Cerebellar cortex (tissue), 1 donor: Measurements from ENCODE around the gene FBN2.

Source experiments
- DNase-seq: peaks from one replicate; pipeline ENCODE4 v3.0.0-alpha.2; 2015; ENCODE audit warnings: low spot score

FBN2 gene

DNA sequence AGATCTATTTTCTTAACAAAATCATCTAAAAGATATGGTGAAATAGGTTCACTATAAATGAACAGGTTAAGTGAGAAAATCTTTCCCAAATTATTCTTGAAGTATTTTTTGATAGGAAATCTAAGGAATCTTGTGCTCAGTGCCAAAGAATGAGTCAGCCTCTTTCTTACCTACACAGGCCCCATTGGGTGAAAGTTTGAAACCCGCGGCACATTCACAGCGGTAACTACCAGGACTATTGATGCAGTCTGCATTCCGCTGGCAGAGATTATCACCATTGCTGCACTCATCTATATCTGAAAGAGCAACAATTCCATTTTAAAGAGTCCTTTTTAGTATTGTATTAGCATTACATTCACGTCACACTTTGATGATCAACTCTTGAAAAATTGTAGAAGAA, 232.7 kb downstream of the FBN2 start:
- DNase-seq = no peak

DNA sequence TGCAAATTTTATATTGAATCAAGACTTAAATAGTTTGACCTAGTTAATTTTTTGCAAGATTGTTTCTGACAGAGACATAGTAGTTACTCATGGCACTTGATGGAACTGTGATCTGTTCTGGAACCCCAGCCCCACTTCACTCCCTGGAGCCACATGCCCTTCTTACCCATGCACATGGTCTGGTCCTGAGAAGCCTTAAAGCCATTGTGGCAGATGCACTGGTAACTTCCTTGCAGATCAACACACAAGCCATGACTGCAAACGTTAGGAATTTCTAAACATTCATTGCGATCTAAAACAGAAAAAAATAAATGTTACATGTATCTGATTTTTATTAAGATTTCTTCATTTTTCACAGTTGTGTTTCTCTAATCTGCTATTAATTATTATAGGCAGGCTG, 233.3 kb downstream of the FBN2 start:
- no peak for DNase-seq

DNA sequence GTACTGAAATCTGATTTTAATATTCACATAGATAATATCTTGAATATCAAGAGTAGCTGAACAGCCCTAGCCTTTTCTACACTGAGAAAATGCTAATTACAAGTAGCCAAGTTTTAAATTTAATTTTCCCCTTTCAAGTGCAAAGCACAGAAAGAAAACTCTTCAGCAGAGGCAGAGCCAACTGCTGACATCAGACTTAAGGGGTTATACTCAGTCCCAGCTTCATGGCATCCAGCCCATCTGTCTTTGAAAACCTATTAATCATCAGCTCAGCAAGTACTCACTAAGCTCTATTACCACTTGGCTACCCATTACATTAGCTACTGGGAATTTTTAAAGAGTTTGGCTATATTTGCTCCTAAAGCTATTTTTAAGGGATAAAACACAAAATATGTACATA, 234.0 kb downstream of the FBN2 start:
- DNase-seq = no peak

DNA sequence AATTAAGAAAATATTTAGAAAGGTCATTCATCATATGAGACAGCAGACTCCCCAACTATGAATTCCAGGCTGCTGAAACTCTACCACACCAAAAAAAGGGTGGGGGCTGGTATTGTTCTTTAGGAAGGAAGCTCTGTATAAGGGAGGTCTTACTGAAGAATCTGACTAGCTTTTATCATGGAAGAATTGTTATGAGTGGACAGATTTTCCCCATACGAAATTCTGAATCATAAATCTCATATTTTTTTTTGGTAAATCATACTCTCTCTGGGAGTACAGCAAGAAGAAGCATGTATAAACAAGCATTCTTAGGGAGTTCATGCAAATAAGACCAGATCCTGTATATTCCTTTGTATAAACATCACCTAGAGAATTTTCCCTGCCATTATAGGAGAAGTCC, 234.5 kb downstream of the FBN2 start:
- DNase-seq = no peak

DNA sequence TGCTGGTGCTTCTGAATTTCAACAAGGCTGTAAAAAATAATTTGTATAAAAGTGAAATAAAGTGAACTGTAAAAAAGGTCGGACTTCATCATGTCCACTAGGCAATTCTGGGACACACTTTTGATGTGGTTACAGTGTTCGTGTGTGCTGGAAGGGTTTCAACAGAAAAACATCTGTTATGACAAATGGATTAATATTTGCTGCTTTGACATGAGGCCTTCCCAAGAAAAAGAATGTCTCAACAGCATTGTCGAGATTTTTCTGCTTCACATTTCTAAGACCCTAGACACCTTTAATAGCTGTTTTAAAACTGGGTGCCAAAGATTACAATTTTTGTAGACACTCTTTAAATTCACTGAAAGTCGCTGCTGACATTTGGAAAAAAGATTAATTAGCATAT, 237.9 kb downstream of the FBN2 start:
- no peak for DNase-seq

DNA sequence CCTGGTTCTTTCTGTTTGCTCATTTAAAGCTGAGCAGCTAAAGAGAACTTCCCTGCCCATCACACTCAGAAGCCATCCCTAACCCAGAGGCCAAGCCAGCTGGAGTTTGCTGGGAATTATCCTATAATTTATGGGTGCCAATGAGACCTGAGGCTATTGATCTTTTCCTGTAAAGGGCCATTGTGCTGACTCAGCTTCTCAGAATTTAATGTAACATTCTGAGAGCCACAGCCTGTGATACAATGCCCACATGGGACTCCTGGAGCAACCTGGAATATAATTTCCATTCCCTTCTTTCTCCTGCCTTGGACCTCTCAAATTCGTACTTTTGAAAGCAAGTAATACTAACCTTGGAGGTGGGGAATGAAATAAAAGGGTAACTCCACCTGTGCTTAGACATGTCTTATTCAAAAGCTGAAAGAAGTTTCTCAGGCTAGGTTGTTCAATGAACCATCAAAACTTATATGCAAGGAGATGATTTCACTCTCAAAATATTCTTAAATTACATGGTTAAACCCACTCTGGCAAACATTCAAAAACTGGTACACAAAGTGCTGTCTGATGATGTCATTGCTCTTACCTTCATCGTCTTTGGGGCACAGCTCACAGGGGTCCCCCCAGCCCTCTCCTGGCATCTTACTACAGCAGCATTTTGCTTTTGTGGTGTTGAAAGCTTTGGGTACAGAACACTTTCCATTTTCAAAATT, 247.7 kb downstream of the FBN2 start:
- DNase-seq = no peak

DNA sequence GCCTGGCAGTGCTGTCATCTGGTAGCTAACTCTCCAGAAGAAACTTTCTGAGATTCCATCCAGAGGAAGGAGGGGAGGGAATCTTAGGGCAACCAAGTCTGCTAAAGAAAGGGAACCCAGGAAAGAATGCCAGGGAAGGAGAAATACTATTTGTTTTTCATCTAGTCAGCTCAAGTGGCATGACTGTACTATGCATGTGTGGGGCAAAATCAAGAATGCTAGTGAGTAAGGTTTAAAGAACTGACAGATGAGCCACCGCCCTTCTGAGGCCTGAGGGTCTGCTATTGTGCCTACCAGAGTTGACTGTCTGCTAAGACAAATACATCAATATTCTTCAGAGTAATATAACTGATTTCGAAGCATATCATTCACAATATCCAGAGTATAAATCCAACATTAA, 250.3 kb downstream of the FBN2 start:
- no peak for DNase-seq

DNA sequence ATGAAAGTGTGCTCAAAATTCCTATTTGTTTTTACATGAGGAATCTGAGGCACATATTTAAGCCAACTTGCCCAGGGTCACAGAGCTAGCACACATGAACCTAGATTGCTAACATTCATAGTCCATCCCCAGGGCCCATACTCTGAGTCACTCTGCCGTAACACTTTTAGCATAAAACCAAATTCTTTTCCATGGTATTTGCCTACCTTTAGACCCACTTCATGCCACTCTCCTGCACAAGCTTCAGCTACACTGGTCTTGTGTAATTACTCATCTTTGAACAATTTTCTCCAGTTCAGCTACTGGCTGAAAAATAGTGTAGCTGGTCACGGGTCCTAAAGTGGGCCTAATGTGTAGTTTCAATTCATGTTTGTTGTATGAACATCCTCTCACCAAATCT, 253.8 kb downstream of the FBN2 start:
- no peak for DNase-seq

DNA sequence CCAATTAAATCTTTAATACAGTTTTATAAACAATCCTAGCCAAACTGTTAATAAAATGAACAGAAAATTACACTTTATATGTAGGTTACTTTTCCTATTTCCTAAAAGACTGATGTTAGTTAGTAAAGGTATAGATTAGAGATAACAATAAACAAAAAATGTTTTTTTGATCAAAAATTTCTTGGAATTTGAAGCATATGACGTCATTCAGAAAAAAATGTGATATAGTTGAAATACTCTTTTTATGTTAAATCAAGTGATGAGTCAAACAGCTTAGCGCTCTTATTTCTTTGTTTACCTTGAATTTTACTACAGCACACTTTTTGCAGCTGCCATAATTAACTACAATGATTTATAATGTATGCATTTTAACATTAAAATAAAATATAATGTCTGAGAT, 258.7 kb downstream of the FBN2 start:
- no peak for DNase-seq

DNA sequence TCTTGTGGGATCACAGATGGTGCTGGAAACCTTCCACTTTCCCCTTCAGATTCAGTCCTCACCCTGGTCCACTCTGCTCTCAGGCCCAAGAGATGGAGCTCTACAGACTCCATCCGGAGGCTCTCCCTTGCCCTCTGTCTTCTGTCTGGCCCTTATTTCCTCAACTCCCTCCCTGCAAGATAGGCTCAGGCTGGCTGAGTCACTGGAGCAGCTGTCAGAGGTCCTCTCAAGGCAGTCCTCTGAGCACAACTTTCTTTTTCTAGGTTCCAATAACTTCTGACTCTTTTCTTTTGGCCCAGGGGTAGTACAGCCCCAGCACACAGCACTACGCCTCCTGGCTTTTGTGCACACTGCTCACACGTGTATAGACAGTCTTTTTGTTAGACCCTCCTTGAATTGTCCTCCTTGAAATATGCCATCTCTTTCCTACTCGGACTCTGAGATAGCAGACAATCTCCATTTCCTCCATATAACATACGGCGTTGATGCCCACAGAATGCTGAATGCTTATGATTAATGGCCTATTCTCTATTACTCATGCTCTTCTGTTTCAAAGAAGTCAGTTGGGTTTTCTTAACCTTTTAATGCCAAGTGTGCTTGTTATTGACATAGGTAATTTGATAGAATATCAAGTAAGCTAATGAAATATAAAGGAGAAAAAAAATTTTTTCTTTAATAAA, 261.4 kb downstream of the FBN2 start:
- no peak for DNase-seq

DNA sequence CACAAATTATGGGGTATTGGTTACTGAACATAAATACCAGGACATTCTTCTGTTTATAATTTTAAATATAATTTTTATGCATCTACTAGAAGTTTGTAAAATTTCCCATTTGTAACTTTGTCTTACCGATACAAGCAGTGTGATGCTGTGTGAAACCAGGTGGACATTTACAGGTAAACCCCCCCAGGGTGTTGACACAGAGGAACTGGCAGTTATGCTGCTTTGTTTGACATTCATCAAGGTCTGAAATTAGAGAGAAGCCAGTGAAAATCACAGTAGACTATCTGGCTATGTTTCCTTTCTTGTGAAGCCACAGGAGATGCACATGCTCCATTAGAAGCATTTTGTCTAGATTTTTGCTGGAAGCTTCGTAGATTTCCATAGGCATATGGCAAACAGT, 263.6 kb downstream of the FBN2 start:
- DNase-seq = no peak

DNA sequence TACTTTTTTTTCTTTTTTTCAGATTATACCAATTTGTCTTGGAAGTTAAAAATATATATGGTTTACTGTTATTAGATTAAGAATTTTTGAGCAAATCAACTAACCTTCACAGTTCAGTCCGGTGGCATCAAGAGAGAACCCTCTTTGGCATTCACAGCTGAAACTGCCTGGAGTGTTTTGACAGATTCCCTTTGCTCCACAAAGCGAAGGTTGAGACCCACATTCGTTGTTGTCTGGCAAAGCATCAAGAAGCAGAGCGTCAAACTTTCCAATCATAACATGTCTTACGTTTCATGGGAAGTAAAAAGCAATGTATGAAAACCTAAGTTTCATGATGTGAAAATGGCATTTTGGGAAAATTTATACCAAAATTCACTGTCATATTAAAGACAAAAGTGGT, 264.3 kb downstream of the FBN2 start:
- DNase-seq = no peak

DNA sequence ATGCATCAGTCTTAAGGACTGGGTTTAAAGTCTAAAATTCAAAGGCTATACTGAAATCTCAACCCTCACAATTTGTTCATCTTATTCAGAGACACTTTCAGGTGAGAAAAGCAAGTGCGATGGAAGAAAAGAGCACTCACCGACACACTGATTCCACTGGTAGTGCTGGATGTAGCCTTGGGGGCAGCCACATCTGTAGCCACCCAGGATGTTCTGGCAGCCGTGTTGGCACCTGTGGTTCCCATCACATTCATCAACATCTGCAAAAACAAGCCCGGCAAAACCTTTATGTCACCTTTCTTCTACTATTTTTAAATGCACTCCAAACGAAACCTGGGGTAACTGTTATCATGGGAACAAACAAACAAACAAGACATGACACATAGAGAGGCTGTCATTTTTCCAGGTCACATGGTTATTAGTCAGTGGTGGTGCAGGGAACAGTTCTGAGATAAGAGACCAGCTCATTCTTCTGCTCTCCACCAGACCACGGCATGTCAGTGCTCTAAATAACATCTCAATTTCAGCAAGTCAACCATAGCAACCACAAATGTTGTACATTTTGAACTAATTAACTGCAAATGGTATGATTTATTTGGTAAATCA, 266.1 kb downstream of the FBN2 start:
- no peak for DNase-seq

DNA sequence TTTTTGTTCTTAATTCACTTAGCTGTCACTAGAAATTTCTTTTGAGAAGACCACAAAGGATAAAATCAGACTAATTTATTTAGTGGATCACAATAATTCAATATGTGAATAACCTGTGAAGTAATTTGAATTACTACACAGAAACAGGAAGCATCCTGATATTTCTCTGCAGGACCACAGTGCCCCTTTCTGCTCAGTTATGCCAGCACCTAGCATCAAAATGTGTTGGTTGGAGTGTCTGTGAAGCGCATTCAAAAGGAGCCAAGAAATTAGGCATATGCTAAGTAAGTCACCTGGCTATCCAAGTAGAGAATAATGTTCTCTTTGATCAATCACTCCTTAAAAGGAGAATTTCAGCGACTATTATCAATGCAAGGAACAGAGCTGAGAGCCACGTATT, 267.0 kb downstream of the FBN2 start:
- no peak for DNase-seq

DNA sequence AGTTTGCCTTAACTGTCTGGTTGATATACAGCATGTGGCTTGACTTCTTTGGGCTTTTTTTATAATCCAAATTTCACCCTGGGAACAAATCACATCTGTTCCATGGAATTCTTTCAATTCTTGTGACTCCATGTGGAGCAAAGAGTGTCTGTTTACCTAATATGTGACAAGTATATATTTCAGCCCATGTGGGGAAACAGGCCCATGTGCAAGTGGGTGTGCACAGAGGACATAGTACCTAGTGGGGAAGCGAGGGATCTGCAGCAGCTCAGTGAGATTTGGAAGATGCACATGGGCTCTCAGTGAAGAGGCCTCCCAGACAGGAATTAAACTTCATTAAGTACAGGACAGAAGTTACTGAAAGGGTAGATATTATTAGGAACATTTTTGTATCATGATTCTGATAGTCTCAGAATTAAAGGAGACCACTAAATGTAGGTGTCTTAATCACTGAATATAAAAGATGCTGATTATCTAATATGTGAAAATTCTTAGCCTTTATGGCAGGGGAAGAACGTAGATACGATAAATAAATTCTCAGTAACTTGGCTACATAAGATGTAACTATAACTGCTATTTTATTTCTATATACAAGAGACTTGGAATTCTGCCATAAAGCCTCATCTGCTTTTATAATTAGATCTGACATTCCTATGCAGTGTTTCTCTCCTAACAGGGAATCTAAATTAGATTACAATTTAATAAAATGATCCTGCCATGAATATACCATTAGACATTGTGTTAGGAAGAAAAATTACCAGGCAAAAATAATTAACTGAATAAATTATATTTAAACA, 273.3 kb downstream of the FBN2 start:
- DNase-seq = no peak

DNA sequence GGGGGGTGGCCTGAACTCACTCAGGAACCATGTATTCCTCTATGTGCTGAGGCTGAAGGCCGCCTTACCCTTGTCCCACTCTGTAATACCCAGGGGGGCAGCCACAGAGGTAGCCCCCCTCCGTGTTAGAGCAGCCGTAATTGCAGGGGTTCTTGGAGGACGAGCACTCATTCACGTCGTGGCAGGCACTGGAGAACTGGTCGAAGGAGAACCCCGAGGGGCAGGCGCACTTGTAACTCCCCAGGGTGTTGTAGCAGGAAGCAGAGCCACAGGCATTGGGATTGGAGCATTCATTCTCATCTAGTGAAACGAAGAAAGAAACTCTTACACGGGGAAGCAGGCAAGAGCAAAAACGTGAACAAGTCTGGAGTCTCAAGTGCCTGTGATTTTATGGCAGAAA, 274.7 kb downstream of the FBN2 start:
- no peak for DNase-seq

DNA sequence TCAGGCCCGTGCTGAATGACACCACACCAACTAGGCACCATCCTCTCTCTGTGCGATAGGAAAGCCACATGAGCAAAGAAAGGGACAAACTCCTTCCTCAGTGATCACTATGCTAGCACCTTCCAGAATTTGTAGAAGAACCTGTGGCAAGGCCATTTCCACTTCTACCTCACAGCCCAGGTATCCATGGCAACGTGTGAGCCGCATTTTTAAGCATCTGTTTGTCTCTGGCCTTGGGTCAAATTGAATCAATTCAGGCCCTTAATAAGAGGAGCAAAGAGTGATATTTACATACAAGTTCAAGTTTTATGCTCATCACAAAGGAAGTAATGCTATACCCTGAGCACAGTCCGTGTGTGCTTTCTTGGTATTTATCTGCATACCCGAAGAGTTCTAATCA, 275.1 kb downstream of the FBN2 start:
- no peak for DNase-seq

DNA sequence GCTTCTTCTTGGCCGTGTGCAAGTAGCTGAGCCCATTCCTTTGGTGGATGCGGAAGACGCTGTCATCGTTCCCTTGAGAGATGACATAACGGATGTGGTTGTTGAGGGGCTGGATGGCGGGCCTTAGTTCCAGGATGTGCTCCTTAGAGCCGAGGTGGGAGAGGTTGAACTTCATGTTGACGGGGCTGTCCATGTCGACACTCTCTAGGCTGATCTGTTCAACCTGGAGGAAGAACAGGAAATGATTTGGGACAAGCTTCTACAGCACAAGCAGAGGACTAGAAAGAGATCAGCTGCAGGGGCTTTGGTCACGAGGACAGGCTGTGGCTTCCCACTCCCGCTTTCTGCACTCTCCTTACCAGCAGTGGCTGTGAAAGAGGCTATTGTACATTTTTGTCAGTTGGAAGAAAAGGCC, 278.4 kb downstream of the FBN2 start:
- DNase-seq = no peak

DNA sequence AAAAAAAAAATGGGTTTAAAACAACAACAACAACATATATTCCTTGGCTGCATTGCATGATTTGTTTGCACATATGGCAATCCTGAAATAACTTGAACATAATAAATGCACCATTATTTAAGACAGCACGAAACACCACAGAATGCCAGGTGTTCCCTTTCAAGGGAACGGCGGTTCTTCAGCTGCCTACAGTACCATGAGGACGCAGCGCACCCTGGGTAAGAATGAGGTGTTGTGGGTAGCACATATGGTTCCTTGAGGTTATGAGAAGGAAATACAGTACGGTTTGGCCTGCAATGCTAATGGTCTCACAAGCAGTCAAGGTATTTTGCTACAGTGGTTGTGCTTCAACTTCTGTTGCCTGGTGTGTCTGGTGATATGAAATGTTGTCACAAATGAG, 279.7 kb downstream of the FBN2 start:
- no peak for DNase-seq

DNA sequence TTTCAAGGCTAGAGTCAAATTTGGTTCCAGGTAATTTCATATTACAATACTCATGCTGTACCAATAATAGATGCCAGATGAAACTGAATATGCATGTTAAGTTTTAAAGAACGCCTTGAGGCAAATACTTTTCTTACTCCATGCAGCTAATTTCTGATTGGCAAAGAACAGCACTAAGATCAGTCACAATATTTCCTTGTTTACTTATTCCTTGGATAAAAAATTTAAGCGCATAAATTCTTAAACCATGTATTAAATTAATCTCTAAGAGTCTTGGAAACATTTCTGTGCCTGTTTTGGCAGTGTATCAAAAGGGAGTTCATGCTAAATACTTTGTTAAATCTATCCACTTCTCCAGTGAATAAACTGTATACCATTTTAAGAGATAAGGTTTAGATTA, 281.0 kb downstream of the FBN2 start:
- no peak for DNase-seq

DNA sequence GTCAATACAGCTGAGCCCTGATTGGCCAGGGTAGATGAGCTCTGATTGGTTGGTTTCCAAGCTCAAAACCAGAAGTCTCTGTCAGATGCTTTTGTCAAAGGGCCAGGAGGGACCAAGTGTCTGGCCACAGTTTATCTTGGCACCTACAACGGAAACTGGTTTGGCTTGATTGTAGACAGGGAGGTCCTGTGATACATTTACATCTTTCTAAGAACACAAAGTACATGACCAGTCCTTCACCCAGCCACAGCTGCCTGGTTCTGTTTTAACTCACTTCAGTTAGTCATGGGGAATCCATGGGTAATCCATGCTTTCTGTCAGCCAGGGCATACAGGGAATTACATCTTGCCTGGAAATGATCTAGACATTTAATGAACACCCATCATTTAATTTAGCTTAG, 283.3 kb downstream of the FBN2 start:
- no peak for DNase-seq

DNA sequence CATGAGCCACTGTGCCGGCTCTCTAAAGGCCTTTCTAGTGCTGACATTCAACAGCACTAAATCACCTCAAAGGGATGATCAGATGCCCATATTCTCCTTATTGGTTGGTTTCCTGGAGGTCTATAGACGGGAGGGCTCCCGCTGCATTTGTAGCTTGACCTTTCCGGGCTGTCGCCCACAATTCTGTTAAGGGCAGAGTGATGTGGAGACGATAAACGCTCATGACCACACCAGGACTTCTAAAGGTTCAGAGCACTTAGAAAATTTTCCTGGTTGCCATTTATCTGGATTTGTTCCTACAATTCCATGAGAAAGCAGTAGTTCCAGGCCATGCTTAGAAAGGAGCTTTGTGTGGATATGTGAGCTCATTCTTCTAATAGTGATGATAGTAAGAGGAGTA, 284.2 kb downstream of the FBN2 start:
- DNase-seq = no peak

DNA sequence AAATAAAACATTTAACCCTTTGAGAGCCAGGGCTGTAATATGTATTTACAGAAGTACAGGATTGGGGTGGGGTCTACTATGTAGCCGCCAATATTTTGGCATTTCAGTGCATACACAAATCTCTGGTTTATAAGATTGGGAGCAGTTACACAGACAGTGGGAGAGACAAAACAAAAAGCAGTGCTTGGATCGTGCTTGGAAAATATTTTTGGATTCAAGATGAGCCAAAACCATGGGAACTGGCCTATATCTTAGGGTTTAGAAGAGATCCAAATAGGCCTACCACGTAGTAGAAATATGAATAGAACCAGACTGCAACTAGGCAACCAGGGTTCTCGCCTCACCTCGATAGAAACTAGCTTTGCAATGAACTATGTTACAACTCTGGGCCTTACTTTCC, 284.9 kb downstream of the FBN2 start:
- no peak for DNase-seq
